ENCODE measurements around the gene CCNYL1.
"Not testable (repeated sequence)": the region's sequence is repeated elsewhere in the genome, so short reads cannot be mapped to it uniquely, and the experiment has no call there.

CCNYL1 gene

DNA sequence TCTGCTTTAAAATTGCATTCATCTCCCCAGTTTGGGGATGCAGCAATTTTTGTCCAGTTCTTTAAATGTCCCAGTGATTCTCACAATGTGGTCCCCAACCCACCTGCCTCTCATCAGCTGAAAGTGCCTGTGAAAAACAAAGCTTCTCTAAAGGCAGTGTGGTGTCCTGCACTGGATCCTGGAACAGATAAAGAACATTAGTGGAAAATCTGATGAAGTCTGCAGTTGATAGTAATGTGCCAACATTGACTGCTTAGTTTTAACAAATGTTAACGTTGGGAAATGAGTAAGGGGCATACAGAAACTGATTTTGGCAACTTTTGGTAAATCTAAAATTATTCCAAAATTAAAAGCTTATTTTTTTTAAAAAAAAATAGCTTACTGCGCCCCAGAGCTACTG is 49.0 kb downstream of the CCNYL1 start:
- H3K4me1 ChIP-seq = no peaks in the 10 kb centered on the region
- no peaks in the 10 kb centered on the region for H3K36me3 ChIP-seq (ENCODE audit: control insufficient read depth, insufficient read depth, low read length)

DNA sequence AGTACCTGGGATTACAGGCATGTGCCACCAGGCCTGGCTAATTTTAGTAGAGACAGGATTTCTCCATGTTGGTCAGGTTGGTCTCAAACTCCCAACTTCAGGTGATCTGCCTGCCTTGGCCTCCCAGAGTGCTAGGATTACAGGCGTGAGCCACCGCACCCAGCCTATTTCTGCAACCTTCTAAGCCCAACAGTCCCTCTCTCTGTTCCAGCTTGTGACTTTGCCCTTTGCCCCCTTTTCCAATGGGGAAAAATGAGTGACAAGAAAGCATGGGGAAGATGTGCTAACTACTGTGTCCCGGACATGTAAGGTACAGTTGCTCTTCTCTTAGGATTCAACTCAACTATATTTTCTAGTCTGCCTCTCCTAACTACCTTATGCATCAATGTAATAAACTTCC is 50.0 kb downstream of the CCNYL1 start:
- H3K4me2 ChIP-seq (ENCODE audit: low read length); H3K27me3 ChIP-seq (ENCODE audit: control insufficient read depth, insufficient read depth, low read length); H3K4me1 ChIP-seq; H3K79me2 ChIP-seq; H3K9ac ChIP-seq; H3K36me3 ChIP-seq (ENCODE audit: control insufficient read depth, insufficient read depth, low read length); H3K27ac ChIP-seq; H3K4me3 ChIP-seq (ENCODE audit: low read depth, low read length); H2AFZ ChIP-seq; H3K9me3 ChIP-seq (ENCODE audit: control insufficient read depth, low read length): not testable (repeated sequence)

More for the DNA sequence above, 49.0 kb downstream of the CCNYL1 start:
- no peaks in the 10 kb centered on the region for H3K9me3 ChIP-seq (ENCODE audit: control insufficient read depth, low read length)
- H3K27ac ChIP-seq = no peak overlapping the region
- no peaks in the 10 kb centered on the region for H3K79me2 ChIP-seq
- H3K4me3 ChIP-seq (ENCODE audit: low read depth, low read length) = no peak overlapping the region
- TF ChIP-seq, protein P1, sequence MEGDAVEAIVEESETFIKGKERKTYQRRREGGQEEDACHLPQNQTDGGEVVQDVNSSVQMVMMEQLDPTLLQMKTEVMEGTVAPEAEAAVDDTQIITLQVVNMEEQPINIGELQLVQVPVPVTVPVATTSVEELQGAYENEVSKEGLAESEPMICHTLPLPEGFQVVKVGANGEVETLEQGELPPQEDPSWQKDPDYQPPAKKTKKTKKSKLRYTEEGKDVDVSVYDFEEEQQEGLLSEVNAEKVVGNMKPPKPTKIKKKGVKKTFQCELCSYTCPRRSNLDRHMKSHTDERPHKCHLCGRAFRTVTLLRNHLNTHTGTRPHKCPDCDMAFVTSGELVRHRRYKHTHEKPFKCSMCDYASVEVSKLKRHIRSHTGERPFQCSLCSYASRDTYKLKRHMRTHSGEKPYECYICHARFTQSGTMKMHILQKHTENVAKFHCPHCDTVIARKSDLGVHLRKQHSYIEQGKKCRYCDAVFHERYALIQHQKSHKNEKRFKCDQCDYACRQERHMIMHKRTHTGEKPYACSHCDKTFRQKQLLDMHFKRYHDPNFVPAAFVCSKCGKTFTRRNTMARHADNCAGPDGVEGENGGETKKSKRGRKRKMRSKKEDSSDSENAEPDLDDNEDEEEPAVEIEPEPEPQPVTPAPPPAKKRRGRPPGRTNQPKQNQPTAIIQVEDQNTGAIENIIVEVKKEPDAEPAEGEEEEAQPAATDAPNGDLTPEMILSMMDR (IDR thresholded peaks at IDR 0.05) = no peak
- H3K27me3 ChIP-seq (ENCODE audit: control insufficient read depth, insufficient read depth, low read length) = no peaks in the 10 kb centered on the region
- H2AFZ ChIP-seq = no peak overlapping the region
- H3K9ac ChIP-seq = no peak overlapping the region
- H3K4me2 ChIP-seq (ENCODE audit: low read length) = no peak overlapping the region

DNA sequence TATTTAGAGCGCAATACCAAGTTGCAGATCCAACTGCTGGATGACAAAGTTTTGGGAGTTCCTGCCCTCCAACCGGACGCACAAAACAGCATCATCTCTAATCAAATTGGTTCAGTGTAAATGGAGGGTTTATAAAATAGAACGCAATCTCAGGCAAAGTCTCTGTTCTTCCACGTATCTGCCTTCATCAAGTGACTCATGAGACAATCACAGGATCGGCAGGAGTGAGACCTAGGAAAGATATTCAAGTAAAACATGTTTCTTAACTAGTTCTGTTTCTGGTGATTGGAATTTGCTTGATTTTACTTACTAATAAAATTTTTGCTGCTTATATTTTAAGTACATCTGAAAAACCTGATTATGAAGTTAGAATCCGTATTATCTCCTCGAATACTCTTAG is 50.7 kb downstream of the CCNYL1 start:
- Histone ChIP-seq H3K79me2 (no peaks in the 10 kb centered on the region), H3K4me2 (ENCODE audit: low read length) (no peak overlapping the region)

DNA sequence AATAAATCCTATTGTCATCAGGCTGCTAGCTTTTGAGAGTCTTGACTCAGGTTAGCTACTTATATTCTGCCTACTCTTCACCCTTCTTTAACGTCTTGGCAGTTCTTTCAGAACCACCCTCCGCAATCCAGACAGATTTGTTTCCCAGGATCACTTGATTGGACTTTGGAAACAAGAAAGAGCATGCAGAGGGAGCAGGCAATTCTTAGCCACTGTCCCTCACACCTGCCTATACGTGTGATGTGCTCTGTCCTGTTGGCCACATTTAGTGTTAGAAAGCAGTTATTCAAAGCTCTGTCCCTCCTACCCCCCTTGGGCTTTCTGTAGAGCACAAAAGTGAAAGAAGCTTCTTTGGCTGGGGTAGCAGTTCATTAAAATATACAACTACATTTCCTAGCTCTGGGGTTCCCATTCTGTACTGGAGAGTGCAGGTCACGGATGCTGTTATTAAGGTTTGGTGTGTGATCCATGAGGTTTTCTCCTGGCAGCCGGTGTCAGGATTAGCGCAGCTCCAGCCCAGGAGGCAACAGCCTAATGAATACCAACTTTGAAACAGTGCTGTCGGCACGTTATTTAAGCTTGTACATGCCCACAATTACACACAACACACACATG is 52.0 kb downstream of the CCNYL1 start:
- H3K79me2 ChIP-seq = no peaks in the 10 kb centered on the region
- no peaks in the 10 kb centered on the region for H3K9me3 ChIP-seq (ENCODE audit: control insufficient read depth, low read length)
- no peaks in the 10 kb centered on the region for H3K27me3 ChIP-seq (ENCODE audit: control insufficient read depth, insufficient read depth, low read length)
- no peak overlapping the region for H3K4me3 ChIP-seq (ENCODE audit: low read depth, low read length)
- TF ChIP-seq, protein P1 (IDR thresholded peaks at IDR 0.05) = no peak
- H3K36me3 ChIP-seq (ENCODE audit: control insufficient read depth, insufficient read depth, low read length) = no peaks in the 10 kb centered on the region
- no peak overlapping the region for H3K27ac ChIP-seq
- no peak overlapping the region for H3K4me2 ChIP-seq (ENCODE audit: low read length)
- H3K9ac ChIP-seq = no peak overlapping the region
- no peaks in the 10 kb centered on the region for H3K4me1 ChIP-seq
- H2AFZ ChIP-seq = no peak overlapping the region

More for the DNA sequence above, 50.7 kb downstream of the CCNYL1 start:
- Histone ChIP-seq H3K9me3 (ENCODE audit: control insufficient read depth, low read length) (no peaks in the 10 kb centered on the region), H3K27ac (no peak overlapping the region), H3K9ac (no peak overlapping the region), H3K27me3 (ENCODE audit: control insufficient read depth, insufficient read depth, low read length) (no peaks in the 10 kb centered on the region), H2AFZ (no peak overlapping the region), H3K36me3 (ENCODE audit: control insufficient read depth, insufficient read depth, low read length) (no peaks in the 10 kb centered on the region), H3K4me3 (ENCODE audit: low read depth, low read length) (no peak overlapping the region), H3K4me1 (no peaks in the 10 kb centered on the region)
- TF ChIP-seq, protein P1 (IDR thresholded peaks at IDR 0.05) = no peak

DNA sequence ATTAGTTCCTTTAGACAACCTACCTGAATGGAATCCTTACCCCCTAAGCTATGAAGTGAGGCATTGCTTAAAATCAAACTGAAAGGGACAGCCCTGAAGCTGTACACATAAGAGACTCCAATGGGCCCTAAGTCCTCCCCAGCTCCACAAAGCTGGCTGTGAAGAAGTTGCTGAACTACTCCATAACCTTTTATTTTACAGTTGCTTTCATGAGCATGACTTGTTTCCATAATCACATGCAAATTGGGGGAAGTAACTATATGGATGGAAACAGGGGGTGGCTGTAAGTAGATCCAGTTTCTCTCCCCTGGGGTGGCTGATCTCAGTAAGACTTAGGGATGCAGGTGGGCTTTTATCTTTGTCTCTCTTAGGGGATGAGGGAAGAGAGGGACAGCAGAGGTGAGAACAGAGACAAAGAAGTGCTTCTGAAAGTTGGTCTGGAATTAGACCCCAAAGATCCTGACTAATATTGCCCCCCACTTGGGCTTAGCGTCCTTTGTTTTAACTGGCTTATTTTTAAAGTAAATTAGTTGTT is 52.7 kb downstream of the CCNYL1 start:
- no peaks in the 10 kb centered on the region for H3K27me3 ChIP-seq (ENCODE audit: control insufficient read depth, insufficient read depth, low read length)
- H3K9ac ChIP-seq = no peak overlapping the region
- no peak overlapping the region for H3K27ac ChIP-seq
- H3K79me2 ChIP-seq = no peaks in the 10 kb centered on the region
- H3K36me3 ChIP-seq (ENCODE audit: control insufficient read depth, insufficient read depth, low read length) = no peaks in the 10 kb centered on the region
- no peaks in the 10 kb centered on the region for H3K4me1 ChIP-seq
- H3K9me3 ChIP-seq (ENCODE audit: control insufficient read depth, low read length) = no peaks in the 10 kb centered on the region
- H2AFZ ChIP-seq = no peak overlapping the region
- H3K4me2 ChIP-seq (ENCODE audit: low read length) = no peak overlapping the region
- TF ChIP-seq, protein P1 (IDR thresholded peaks at IDR 0.05) = no peak
- H3K4me3 ChIP-seq (ENCODE audit: low read depth, low read length) = no peak overlapping the region
